HEK293 (cell line): ENCODE results near the gene SLC51B.
"Not testable (repeated sequence)": the region's sequence is repeated elsewhere in the genome, so short reads cannot be mapped to it uniquely, and the experiment has no call there.

ENCODE experiments used
- ATF2 ChIP-seq: fragments of 450-650 bp; formaldehyde crosslinking; IDR thresholded peaks from 2 replicates; pipeline ENCODE4 v1.5.1; 2016; ENCODE audit warnings: missing biosample characterization, missing genetic modification characterization, low read depth
- ZNF26 ChIP-seq: fragments of 450-650 bp; formaldehyde crosslinking; IDR thresholded peaks from 2 replicates; pipeline ENCODE4 v1.5.1; 2016; ENCODE audit warnings: missing biosample characterization, missing genetic modification characterization
- ZNF530 ChIP-seq: fragments of 450-650 bp; formaldehyde crosslinking; IDR thresholded peaks from 2 replicates; pipeline ENCODE4 v1.5.1; 2016; ENCODE audit warnings: low read depth, missing biosample characterization, missing genetic modification characterization
- ZNF660 ChIP-seq: fragments of 450-650 bp; IDR thresholded peaks from 2 replicates; pipeline ENCODE4 v1.5.1; 2018; ENCODE audit warnings: missing biosample characterization, mild to moderate bottlenecking, missing genetic modification characterization

GRCh38 chr15:65011198-65011597 lies 34.0 kb upstream of the SLC51B start:
- TF ChIP-seq ZNF660; ZNF530 (tag by site-specific recombination); ZNF26 (tag by site-specific recombination); ATF2 (tag by site-specific recombination): not testable (repeated sequence)
